Kidney epithelial cell (primary cell): ENCODE measurements around the gene EFCAB8. TPM values are rescaled to one million over a fixed set of nuclear protein-coding genes. Genes with fewer than 3 reads are reported as not detected.
"Not testable (repeated sequence)": the region's sequence is repeated elsewhere in the genome, so short reads cannot be mapped to it uniquely, and the experiment has no call there.

ENCODE experiments used
- DNase-seq: peaks from one replicate; pipeline ENCODE4 v3.0.0-alpha.2; 2010; ENCODE audit warnings: low read depth
- H3K27me3 ChIP-seq: 2 replicates; pipeline ENCODE4 v1.6.0; 2011; ENCODE audit warnings: low read length; ENCODE audit not compliant: control insufficient read depth, insufficient read depth
- H3K36me3 ChIP-seq: 2 replicates; pipeline ENCODE4 v1.5.1; 2011; ENCODE audit warnings: low read length; ENCODE audit not compliant: control insufficient read depth, insufficient read depth
- H3K4me3 ChIP-seq: 2 replicates; pipeline ENCODE4 v1.5.1; 2011; ENCODE audit warnings: low read depth, mild to moderate bottlenecking, control low read depth, low read length
- total RNA-seq: library from RNA; depleted of rRNA; stranded (reverse); fragments of >200 nt; gene quantifications from 2 replicates; pipeline ENCODE4 v1.2.3, GENCODE V29; 2015
- TF ChIP-seq, protein P1 (sequence below): IDR thresholded peaks from 2 replicates; pipeline ENCODE4 v1.5.1; 2011; ENCODE audit warnings: mild to moderate bottlenecking, moderate library complexity, low read length, control low read depth, inconsistent platforms; ENCODE audit not compliant: insufficient read depth, poor library complexity, severe bottlenecking

Gene EFCAB8
- total RNA-seq, 1 donor from 2014 or later: not detected

DNA sequence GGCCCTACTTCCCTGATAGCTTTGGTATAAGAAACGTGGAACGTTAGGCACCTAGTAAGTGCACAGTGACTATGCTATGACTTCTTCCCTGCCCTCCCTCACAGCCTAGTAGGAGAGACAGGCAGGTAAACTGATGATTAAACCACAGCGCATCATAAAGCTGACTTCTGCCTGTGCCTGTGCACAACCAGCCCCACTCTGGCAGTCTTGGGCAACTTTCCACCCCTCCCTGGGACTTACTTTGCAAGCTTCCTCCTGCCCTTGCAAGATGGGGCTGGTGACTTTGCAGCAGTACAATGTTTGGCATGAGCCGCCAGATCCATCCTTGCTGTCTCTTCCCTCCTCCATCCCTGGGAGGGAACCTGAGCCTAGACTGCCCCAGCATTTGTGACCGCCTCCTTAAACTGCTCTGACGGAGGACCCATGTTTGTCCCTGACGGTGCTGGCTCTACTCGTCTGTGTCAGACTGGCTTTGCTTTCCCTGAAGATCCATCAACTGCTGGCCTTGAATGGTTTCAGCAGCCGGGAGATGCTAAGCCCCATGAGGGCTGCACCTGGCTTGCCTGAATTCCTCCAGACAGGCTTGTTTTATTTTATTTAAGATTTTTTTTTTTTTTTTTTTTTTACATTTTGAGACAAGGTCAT lies 36.1 kb downstream of the EFCAB8 start:
- DNase-seq: no peak

DNA sequence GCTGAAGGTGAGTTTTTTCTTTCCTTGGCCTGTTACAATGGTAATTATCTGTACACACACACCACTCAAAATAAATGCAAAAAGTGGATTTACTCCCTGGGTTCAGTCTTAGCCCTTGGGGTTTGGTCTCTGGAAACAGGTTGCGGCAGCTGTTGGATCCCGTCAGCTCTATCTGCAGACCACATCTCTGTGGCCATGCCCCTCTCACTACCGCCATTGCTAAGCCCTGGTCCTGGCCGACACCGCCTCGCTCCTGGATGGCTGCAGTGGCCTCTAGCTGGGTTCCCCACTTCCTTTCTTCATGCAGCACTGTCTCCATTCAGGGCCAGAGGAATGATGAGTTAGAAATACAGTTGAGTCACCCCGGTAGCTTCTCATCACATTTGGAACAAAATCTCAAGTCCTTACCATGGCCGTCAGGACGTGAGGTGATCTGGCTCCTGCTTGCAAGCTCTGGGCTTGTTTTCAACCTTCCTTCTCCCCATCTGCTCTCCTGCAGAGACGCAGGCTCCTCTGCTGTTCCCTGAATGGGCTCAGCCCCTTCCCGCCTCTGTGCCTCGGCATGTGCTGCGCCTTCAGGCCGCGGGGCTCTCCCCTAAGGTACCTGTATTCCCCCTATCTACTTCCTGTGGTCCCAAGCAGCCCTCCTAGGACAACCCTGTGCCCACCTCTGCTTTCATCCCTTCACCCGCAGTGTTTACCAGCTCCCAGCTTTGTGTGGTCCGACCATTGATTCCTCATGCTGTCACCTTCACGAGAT lies 38.0 kb downstream of the EFCAB8 start:
- Histone ChIP-seq H3K4me3 (no peak overlapping the region), H3K36me3 (no peaks in the 10 kb centered on the region), H3K27me3 (no peaks in the 10 kb centered on the region)
- DNase-seq: no peak
- TF ChIP-seq, protein P1, sequence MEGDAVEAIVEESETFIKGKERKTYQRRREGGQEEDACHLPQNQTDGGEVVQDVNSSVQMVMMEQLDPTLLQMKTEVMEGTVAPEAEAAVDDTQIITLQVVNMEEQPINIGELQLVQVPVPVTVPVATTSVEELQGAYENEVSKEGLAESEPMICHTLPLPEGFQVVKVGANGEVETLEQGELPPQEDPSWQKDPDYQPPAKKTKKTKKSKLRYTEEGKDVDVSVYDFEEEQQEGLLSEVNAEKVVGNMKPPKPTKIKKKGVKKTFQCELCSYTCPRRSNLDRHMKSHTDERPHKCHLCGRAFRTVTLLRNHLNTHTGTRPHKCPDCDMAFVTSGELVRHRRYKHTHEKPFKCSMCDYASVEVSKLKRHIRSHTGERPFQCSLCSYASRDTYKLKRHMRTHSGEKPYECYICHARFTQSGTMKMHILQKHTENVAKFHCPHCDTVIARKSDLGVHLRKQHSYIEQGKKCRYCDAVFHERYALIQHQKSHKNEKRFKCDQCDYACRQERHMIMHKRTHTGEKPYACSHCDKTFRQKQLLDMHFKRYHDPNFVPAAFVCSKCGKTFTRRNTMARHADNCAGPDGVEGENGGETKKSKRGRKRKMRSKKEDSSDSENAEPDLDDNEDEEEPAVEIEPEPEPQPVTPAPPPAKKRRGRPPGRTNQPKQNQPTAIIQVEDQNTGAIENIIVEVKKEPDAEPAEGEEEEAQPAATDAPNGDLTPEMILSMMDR: no peak

More for the DNA sequence above, 36.1 kb downstream of the EFCAB8 start:
- no peaks in the 10 kb centered on the region for H3K27me3 ChIP-seq
- H3K4me3 ChIP-seq: no peak overlapping the region
- no peaks in the 10 kb centered on the region for H3K36me3 ChIP-seq
- TF ChIP-seq, protein P1: no peak

DNA sequence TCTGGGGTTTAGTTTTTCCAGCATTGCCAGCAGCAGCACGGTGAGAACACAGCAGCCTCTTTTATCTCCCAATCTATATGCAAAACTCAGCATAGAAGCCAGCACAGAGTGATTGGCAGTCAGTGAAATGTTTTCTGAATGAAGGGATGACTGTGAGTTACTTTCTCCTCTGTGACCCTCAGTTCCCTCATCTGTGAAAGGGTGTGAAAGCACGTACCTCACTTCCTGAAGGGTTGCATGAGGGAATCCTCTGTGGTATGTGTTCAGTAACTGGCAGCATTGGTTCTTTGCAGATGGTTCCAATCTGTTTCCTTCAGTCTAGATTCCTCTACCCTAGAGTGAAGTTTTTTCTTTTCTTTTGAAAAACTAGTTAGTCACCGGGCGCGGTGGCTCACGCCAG lies 40.0 kb downstream of the EFCAB8 start:
- H3K4me3 ChIP-seq: no peak overlapping the region
- no peak for DNase-seq
- no peaks in the 10 kb centered on the region for H3K27me3 ChIP-seq
- TF ChIP-seq, protein P1: no peak
- no peaks in the 10 kb centered on the region for H3K36me3 ChIP-seq

DNA sequence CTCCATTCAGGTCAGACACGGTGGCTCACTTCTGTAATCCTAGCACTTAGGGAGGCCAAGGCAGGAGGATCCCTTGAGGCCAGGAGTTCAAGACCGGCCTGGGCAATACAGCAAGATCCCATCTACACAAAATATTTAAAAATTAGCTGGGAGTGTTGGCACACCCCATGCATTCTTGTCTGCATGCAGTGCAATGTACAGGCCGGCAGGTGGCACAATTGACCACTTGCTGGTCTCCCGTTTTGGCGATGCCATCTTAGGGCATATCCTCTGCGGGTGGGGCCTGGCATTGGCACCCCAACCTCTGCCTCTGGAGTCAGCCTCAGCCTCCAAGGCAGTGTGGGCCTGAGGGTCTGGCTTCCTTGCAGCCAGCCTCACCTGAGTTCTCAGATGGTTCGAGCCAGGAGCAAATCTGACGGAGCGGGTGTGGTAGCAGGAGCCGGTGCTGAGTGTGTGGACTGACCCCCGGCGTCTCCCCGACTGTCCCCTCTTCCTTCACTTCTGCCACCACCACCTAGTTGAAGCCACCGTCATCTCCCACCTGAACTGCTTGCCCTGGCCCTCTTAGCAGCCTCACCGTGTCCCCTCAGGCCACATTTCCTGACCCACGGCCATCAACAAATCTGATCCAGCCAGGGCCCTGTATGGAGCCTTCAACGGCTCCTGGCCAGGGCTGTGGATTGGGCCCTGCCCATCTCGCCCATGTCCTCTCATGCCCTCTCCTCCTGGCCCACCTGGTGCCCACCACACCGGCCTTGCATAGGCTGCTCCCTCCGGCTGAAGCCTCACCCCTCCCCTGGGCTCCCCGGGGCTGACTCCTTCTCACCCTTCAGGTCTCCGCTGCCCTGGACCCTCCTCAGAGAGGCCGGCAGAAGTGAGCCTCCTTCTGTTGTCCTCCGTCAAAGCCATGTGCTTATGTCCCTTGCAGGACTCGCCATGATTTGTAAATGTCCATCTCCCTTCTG lies 44.0 kb downstream of the EFCAB8 start:
- TF ChIP-seq, protein P1: peak; percentile 89
- DNase-seq: no peak
- Histone ChIP-seq H3K36me3 (no peaks in the 10 kb centered on the region), H3K27me3 (no peaks in the 10 kb centered on the region), H3K4me3 (no peak overlapping the region)

DNA sequence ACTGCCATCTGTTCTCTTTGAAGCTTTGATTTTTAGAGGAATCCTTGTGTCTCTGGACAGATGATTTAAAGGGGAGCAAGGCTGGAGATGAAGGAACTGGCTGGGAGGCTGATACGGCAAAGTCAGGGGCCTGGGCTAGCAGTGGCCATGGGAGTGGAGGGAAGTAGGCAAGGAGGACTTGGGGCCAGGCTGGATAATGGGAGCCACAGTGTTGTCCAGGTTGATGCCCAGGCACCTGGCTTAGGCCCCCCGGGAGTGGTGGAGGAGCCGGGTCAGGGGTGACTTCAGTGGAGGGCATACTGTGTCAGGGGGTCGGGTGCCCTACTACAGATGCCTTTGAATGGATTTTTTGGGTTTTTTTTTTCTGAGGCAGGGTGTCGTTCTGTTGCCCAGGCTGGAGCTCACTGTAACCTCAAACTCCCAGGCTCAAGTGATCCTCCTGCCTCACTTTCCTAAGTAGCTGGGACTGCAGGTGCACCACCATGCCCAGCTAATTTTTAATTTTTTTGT lies 45.0 kb downstream of the EFCAB8 start:
- Histone ChIP-seq H3K36me3 (no peaks in the 10 kb centered on the region), H3K4me3 (no peak overlapping the region), H3K27me3 (no peaks in the 10 kb centered on the region)
- no peak for DNase-seq
- TF ChIP-seq, protein P1: no peak

DNA sequence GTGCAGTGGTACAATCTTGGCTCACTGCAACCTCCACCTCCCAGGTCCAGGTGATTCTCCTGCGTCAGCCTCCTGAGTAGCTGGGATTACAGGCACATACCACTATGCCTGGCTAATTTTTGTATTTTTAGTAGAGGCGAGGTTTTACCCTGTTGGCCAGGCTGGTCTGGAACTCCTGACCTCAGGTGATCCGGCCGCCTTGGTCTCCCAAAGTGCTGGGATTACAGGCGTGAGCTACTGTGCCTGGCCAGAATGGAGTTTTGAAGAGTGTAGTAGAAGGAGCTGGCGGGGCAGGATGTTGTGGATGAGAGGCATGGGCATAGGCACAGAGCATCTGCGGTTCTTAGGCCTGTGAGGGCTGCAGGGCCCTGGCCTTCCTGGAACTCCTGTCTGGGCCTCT lies 46.0 kb downstream of the EFCAB8 start:
- H3K27me3 ChIP-seq, DNase-seq, H3K4me3 ChIP-seq, H3K36me3 ChIP-seq: not testable (repeated sequence)
